Skeletal muscle satellite cell (primary cell): ENCODE measurements around the gene PCTP.

Source experiments
- H3K27me3 ChIP-seq: 2 replicates; pipeline ENCODE4 v1.7.0; 2013; ENCODE audit warnings: low read length; ENCODE audit not compliant: control insufficient read depth, insufficient read depth
- H3K36me3 ChIP-seq: 2 replicates; pipeline ENCODE4 v1.7.0; 2013; ENCODE audit warnings: mild to moderate bottlenecking, control low read depth, low read length; ENCODE audit not compliant: insufficient read depth
- H3K4me1 ChIP-seq: 2 replicates; pipeline ENCODE4 v1.7.0; 2013; ENCODE audit warnings: low read length; ENCODE audit not compliant: control insufficient read depth, insufficient read depth
- H3K4me2 ChIP-seq: 2 replicates; pipeline ENCODE4 v1.7.0; 2013; ENCODE audit warnings: mild to moderate bottlenecking, low read length
- H3K4me3 ChIP-seq: 2 replicates; pipeline ENCODE4 v1.7.0; 2013; ENCODE audit warnings: low read length
- H3K9ac ChIP-seq: 2 replicates; pipeline ENCODE4 v1.7.0; 2013; ENCODE audit warnings: mild to moderate bottlenecking, low read depth, low read length, moderate library complexity
- H3K9me3 ChIP-seq: replicated peaks from 2 replicates; pipeline ENCODE4 v1.7.0; 2013; ENCODE audit warnings: mild to moderate bottlenecking, control low read depth, low read length

PCTP gene

GRCh38 chr17:55760643-55761355 is 9.9 kb downstream of the PCTP start:
- H3K4me2 ChIP-seq: no peak overlapping the region
- no peaks in the 10 kb centered on the region for H3K27me3 ChIP-seq
- H3K4me3 ChIP-seq: no peak overlapping the region
- H3K9me3 ChIP-seq: no peaks in the 10 kb centered on the region
- no peak overlapping the region for H3K9ac ChIP-seq
- H3K4me1 ChIP-seq: peaks cover 3% of the 10 kb centered on the region
- no peaks in the 10 kb centered on the region for H3K36me3 ChIP-seq

- H3K4me3 ChIP-seq: no peak overlapping the region
- no peak overlapping the region for H3K4me2 ChIP-seq
- no peak overlapping the region for H3K9ac ChIP-seq
- no peaks in the 10 kb centered on the region for H3K36me3 ChIP-seq
- H3K4me1 ChIP-seq: peaks cover 3% of the 10 kb centered on the region
- no peaks in the 10 kb centered on the region for H3K9me3 ChIP-seq
- no peaks in the 10 kb centered on the region for H3K27me3 ChIP-seq
These were observed 11.4 kb downstream of the PCTP start for GRCh38 chr17:55762086-55762858.

GRCh38 chr17:55763856-55764255 is 13.0 kb downstream of the PCTP start:
- Histone ChIP-seq H3K27me3 (no peaks in the 10 kb centered on the region), H3K9ac (no peak overlapping the region), H3K4me1 (peaks cover 4% of the 10 kb centered on the region), H3K4me3 (no peak overlapping the region), H3K9me3 (no peaks in the 10 kb centered on the region), H3K4me2 (no peak overlapping the region), H3K36me3 (peaks cover 8% of the 10 kb centered on the region)

- no peaks in the 10 kb centered on the region for H3K27me3 ChIP-seq
- no peak overlapping the region for H3K9ac ChIP-seq
- no peak overlapping the region for H3K4me3 ChIP-seq
- H3K36me3 ChIP-seq: peaks cover 13% of the 10 kb centered on the region
- no peak overlapping the region for H3K4me2 ChIP-seq
- no peaks in the 10 kb centered on the region for H3K9me3 ChIP-seq
- H3K4me1 ChIP-seq: peaks cover 11% of the 10 kb centered on the region
These were observed 13.8 kb downstream of the PCTP start for GRCh38 chr17:55764610-55765009.

- peaks cover 13% of the 10 kb centered on the region for H3K36me3 ChIP-seq
- H3K4me2 ChIP-seq: no peak overlapping the region
- H3K9ac ChIP-seq: no peak overlapping the region
- H3K9me3 ChIP-seq: no peaks in the 10 kb centered on the region
- no peak overlapping the region for H3K4me3 ChIP-seq
- H3K27me3 ChIP-seq: no peaks in the 10 kb centered on the region
- H3K4me1 ChIP-seq: peaks cover 16% of the 10 kb centered on the region
These were observed 14.6 kb downstream of the PCTP start for GRCh38 chr17:55765472-55765871.

GRCh38 chr17:55768936-55769624 is 18.2 kb downstream of the PCTP start:
- Histone ChIP-seq H3K4me2 (peak overlapping the region; percentile 46), H3K27me3 (no peaks in the 10 kb centered on the region), H3K9ac (no peak overlapping the region), H3K36me3 (peaks cover 40% of the 10 kb centered on the region), H3K4me1 (peaks cover 13% of the 10 kb centered on the region), H3K9me3 (no peaks in the 10 kb centered on the region), H3K4me3 (no peak overlapping the region)

GRCh38 chr17:55769625-55770000 is 18.8 kb downstream of the PCTP start:
- Histone ChIP-seq H3K36me3 (peaks cover 42% of the 10 kb centered on the region), H3K9ac (no peak overlapping the region), H3K9me3 (no peaks in the 10 kb centered on the region), H3K4me3 (no peak overlapping the region), H3K4me2 (peak overlapping the region; percentile 46), H3K4me1 (peaks cover 13% of the 10 kb centered on the region), H3K27me3 (no peaks in the 10 kb centered on the region)

GRCh38 chr17:55770196-55770870 is 19.5 kb downstream of the PCTP start:
- peaks cover 13% of the 10 kb centered on the region for H3K4me1 ChIP-seq
- no peak overlapping the region for H3K4me3 ChIP-seq
- peak overlapping the region; percentile 27 for H3K4me2 ChIP-seq
- H3K9ac ChIP-seq: no peak overlapping the region
- H3K36me3 ChIP-seq: peaks cover 47% of the 10 kb centered on the region
- no peaks in the 10 kb centered on the region for H3K27me3 ChIP-seq
- no peaks in the 10 kb centered on the region for H3K9me3 ChIP-seq

- H3K4me2 ChIP-seq: no peak overlapping the region
- H3K4me3 ChIP-seq: no peak overlapping the region
- H3K9ac ChIP-seq: no peak overlapping the region
- H3K4me1 ChIP-seq: peaks cover 13% of the 10 kb centered on the region
- peaks cover 60% of the 10 kb centered on the region for H3K36me3 ChIP-seq
- no peaks in the 10 kb centered on the region for H3K27me3 ChIP-seq
- H3K9me3 ChIP-seq: no peaks in the 10 kb centered on the region
These were observed 21.2 kb downstream of the PCTP start for GRCh38 chr17:55772086-55772485.

GRCh38 chr17:55773671-55774070 is 22.8 kb downstream of the PCTP start:
- no peaks in the 10 kb centered on the region for H3K9me3 ChIP-seq
- no peak overlapping the region for H3K4me3 ChIP-seq
- peaks cover 13% of the 10 kb centered on the region for H3K4me1 ChIP-seq
- no peaks in the 10 kb centered on the region for H3K27me3 ChIP-seq
- no peak overlapping the region for H3K9ac ChIP-seq
- peaks cover 64% of the 10 kb centered on the region for H3K36me3 ChIP-seq
- H3K4me2 ChIP-seq: no peak overlapping the region

GRCh38 chr17:55774846-55775271 is 24.0 kb downstream of the PCTP start:
- Histone ChIP-seq H3K36me3 (peaks cover 58% of the 10 kb centered on the region), H3K4me2 (no peak overlapping the region), H3K9ac (no peak overlapping the region), H3K27me3 (no peaks in the 10 kb centered on the region), H3K4me3 (no peak overlapping the region), H3K9me3 (no peaks in the 10 kb centered on the region), H3K4me1 (peaks cover 3% of the 10 kb centered on the region)
